Large intestine (tissue), 3 donors: ENCODE measurements around the gene ZDHHC19. TPM values are rescaled to one million over a fixed set of nuclear protein-coding genes. Genes with fewer than 3 reads are reported as not detected.

Experiments used
- DNase-seq, 2 donors: peaks; one replicate each; pipeline versions ENCODE4 v3.0.0 to v3.0.0-alpha.2; 2013
- H3K27ac ChIP-seq: one replicate; pipeline ENCODE4 v1.5.1; 2013; ENCODE audit warnings: low read length
- H3K27me3 ChIP-seq: 2 replicates; pipeline ENCODE4 v1.6.1; 2013; ENCODE audit warnings: low read length; ENCODE audit not compliant: control insufficient read depth, insufficient read depth
- H3K36me3 ChIP-seq: 2 replicates; pipeline ENCODE4 v1.6.1; 2013; ENCODE audit warnings: low read length; ENCODE audit not compliant: control insufficient read depth, insufficient read depth
- H3K4me1 ChIP-seq: one replicate; pipeline ENCODE4 v1.6.1; 2013; ENCODE audit warnings: low read length; ENCODE audit not compliant: control insufficient read depth, insufficient read depth
- H3K4me3 ChIP-seq: one replicate; pipeline ENCODE4 v1.5.1; 2013; ENCODE audit warnings: low read length
- H3K9me3 ChIP-seq: one replicate; pipeline ENCODE4 v1.6.1; 2013; ENCODE audit warnings: mild to moderate bottlenecking, low read depth, low read length, moderate library complexity; ENCODE audit not compliant: control insufficient read depth
- WGBS: methylation state at CpG from one replicate; pipeline ENCODE4 v1.1.5; 2013; ENCODE audit warnings: low lambda C conversion rate; ENCODE audit not compliant: insufficient coverage; 5-methylcytosine and 5-hydroxymethylcytosine counted together
- polyA plus RNA-seq: library from polyadenylated mRNA; unstranded; fragments of 120-200 nt; gene quantifications from one replicate; pipeline ENCODE4 v1.2.1, GENCODE V29; 2013

ZDHHC19 gene
- polyA plus RNA-seq, 1 donor, result 0.42 TPM

GRCh38 chr3:196225086-196225485 is 13.9 kb upstream of the ZDHHC19 start:
- Histone ChIP-seq H3K36me3 (no peaks in the 10 kb centered on the region), H3K4me1 (no peaks in the 10 kb centered on the region), H3K4me3 (no peak overlapping the region), H3K27ac (no peak overlapping the region), H3K9me3 (no peaks in the 10 kb centered on the region), H3K27me3 (no peaks in the 10 kb centered on the region)
- WGBS, result no CpG with 5 or more reads among the region's 10 CpGs
- no peak for DNase-seq

GRCh38 chr3:196222876-196223595 is 11.8 kb upstream of the ZDHHC19 start:
- DNase-seq, result no peak
- Histone ChIP-seq H3K36me3 (no peaks in the 10 kb centered on the region), H3K4me3 (no peak overlapping the region), H3K4me1 (peaks cover 7% of the 10 kb centered on the region), H3K9me3 (no peaks in the 10 kb centered on the region), H3K27me3 (no peaks in the 10 kb centered on the region), H3K27ac (no peak overlapping the region)
- WGBS, result no CpG with 5 or more reads among the region's 19 CpGs

- Histone ChIP-seq H3K36me3 (no peaks in the 10 kb centered on the region), H3K27ac (no peak overlapping the region), H3K4me1 (peaks cover 25% of the 10 kb centered on the region), H3K4me3 (no peak overlapping the region), H3K9me3 (no peaks in the 10 kb centered on the region), H3K27me3 (peaks cover 2% of the 10 kb centered on the region)
- no CpG with 5 or more reads among the region's 7 CpGs for WGBS
- no peak for DNase-seq
Measured at GRCh38 chr3:196220991-196221390, 9.8 kb upstream of the ZDHHC19 start.

GRCh38 chr3:196220587-196220986 is 9.4 kb upstream of the ZDHHC19 start:
- Histone ChIP-seq H3K27me3 (peaks cover 2% of the 10 kb centered on the region), H3K9me3 (no peaks in the 10 kb centered on the region), H3K36me3 (no peaks in the 10 kb centered on the region), H3K4me1 (peaks cover 29% of the 10 kb centered on the region), H3K4me3 (no peak overlapping the region), H3K27ac (no peak overlapping the region)
- no CpG with 5 or more reads among the region's 10 CpGs for WGBS
- no peak for DNase-seq

GRCh38 chr3:196219970-196220311 is 8.7 kb upstream of the ZDHHC19 start:
- no peak overlapping the region for H3K27ac ChIP-seq

GRCh38 chr3:196219194-196219969 is 8.2 kb upstream of the ZDHHC19 start:
- Histone ChIP-seq H3K27ac (no peak overlapping the region), H3K36me3 (no peaks in the 10 kb centered on the region), H3K9me3 (no peaks in the 10 kb centered on the region), H3K4me1 (peaks cover 41% of the 10 kb centered on the region), H3K4me3 (no peak overlapping the region), H3K27me3 (peaks cover 2% of the 10 kb centered on the region)
- 92% methylated on average over 2 of the region's 19 CpGs for WGBS
- peak; percentile 39 to 53 for DNase-seq

More at GRCh38 chr3:196219970-196220311, 8.7 kb upstream of the ZDHHC19 start:
- Histone ChIP-seq H3K4me1 (peaks cover 35% of the 10 kb centered on the region), H3K9me3 (no peaks in the 10 kb centered on the region), H3K36me3 (no peaks in the 10 kb centered on the region), H3K27me3 (peaks cover 2% of the 10 kb centered on the region), H3K4me3 (no peak overlapping the region)
- no peak for DNase-seq
- WGBS, result no CpG with 5 or more reads among the region's 19 CpGs

GRCh38 chr3:196218155-196218712 is 7.0 kb upstream of the ZDHHC19 start:
- WGBS, result 80% methylated on average over 3 of the region's 13 CpGs
- H3K9me3 ChIP-seq, result no peaks in the 10 kb centered on the region
- H3K27me3 ChIP-seq, result peaks cover 2% of the 10 kb centered on the region
- H3K27ac ChIP-seq, result no peak overlapping the region
- peaks cover 48% of the 10 kb centered on the region for H3K4me1 ChIP-seq
- DNase-seq, result peak in 1 of 2 donors; percentile 42
- no peak overlapping the region for H3K4me3 ChIP-seq
- H3K36me3 ChIP-seq, result no peaks in the 10 kb centered on the region

GRCh38 chr3:196217307-196218154 is 6.3 kb upstream of the ZDHHC19 start:
- Histone ChIP-seq H3K4me1 (peaks cover 48% of the 10 kb centered on the region), H3K9me3 (no peaks in the 10 kb centered on the region), H3K36me3 (no peaks in the 10 kb centered on the region), H3K27me3 (peaks cover 2% of the 10 kb centered on the region), H3K4me3 (peak overlapping the region; percentile 41), H3K27ac (no peak overlapping the region)
- WGBS, result 80% methylated on average over 1 of the region's 12 CpGs
- DNase-seq, result peak in 1 of 2 donors; percentile 22

- Histone ChIP-seq H3K27ac (no peak overlapping the region), H3K36me3 (no peaks in the 10 kb centered on the region), H3K4me1 (peaks cover 51% of the 10 kb centered on the region), H3K4me3 (peak overlapping the region; percentile 41), H3K9me3 (no peaks in the 10 kb centered on the region), H3K27me3 (peaks cover 2% of the 10 kb centered on the region)
- WGBS, result no CpG with 5 or more reads among the region's 25 CpGs
- no peak for DNase-seq
Measured at GRCh38 chr3:196216681-196217211, 5.5 kb upstream of the ZDHHC19 start.
